Keratinocyte (primary cell): ENCODE data around the gene SLC39A5. TPM values are rescaled to one million over a fixed set of nuclear protein-coding genes. Genes with fewer than 3 reads are reported as not detected.

Experiments
- DNase-seq: peaks from one replicate; pipeline ENCODE4 v3.0.0-alpha.2; 2011; ENCODE audit warnings: low read depth, missing footprints, low spot score
- FAIRE-seq: peaks from 2 replicates; lab custom pipeline; 2011; peaks lifted over from hg19 to GRCh38; lab: Jason Lieb, UNC
- H2AFZ ChIP-seq: 2 replicates; pipeline ENCODE4 v1.6.0; 2012; ENCODE audit warnings: low read length, control low read depth, inconsistent platforms; ENCODE audit not compliant: control insufficient read depth
- H3K27ac ChIP-seq: 2 replicates; pipeline ENCODE4 v1.5.1; 2011; ENCODE audit warnings: low read length; ENCODE audit not compliant: control insufficient read depth, insufficient read depth
- H3K27me3 ChIP-seq: 3 replicates; pipeline ENCODE4 v1.6.0; 2011; ENCODE audit warnings: low read length; ENCODE audit not compliant: control insufficient read depth, insufficient read depth; ENCODE audit errors: extremely low read depth
- H3K36me3 ChIP-seq, 2 experiments: 2 replicates in 1 of 2; 3 replicates in 1 of 2; pipeline ENCODE4 v1.5.1; 2011; ENCODE audit warnings: low read length in 2 of 2, mild to moderate bottlenecking in 1 of 2; ENCODE audit not compliant: control insufficient read depth in 2 of 2, insufficient read depth in 2 of 2; ENCODE audit errors: extremely low read depth in 1 of 2
- H3K4me1 ChIP-seq: 3 replicates; pipeline ENCODE4 v1.5.1; 2011; ENCODE audit warnings: low read length; ENCODE audit not compliant: control insufficient read depth, insufficient read depth; ENCODE audit errors: extremely low read depth
- H3K4me2 ChIP-seq: 3 replicates; pipeline ENCODE4 v1.6.0; 2011; ENCODE audit warnings: low read depth, low read length; ENCODE audit not compliant: control insufficient read depth, insufficient read depth; ENCODE audit errors: extremely low read depth
- H3K4me3 ChIP-seq, 3 experiments: fragments of 200-600 bp in 1 of 3; sonication (generic) in 1 of 3; 2 replicates in 2 of 3; 3 replicates in 1 of 3; pipeline ENCODE4 v1.5.1; 2011 to 2016; ENCODE audit warnings: low read length in 3 of 3, mild to moderate bottlenecking in 3 of 3, control low read depth in 2 of 3, inconsistent platforms in 1 of 3, low read depth in 1 of 3, mixed read lengths in 1 of 3, mixed run types in 1 of 3, moderate library complexity in 1 of 3; ENCODE audit not compliant: control insufficient read depth in 2 of 3, insufficient read depth in 2 of 3; ENCODE audit errors: extremely low read depth in 1 of 3
- H3K79me2 ChIP-seq: 2 replicates; pipeline ENCODE4 v1.6.0; 2012; ENCODE audit warnings: low read length; ENCODE audit not compliant: control insufficient read depth, insufficient read depth
- H3K9ac ChIP-seq: 3 replicates; pipeline ENCODE4 v1.6.0; 2011; ENCODE audit warnings: low read length; ENCODE audit not compliant: control insufficient read depth, insufficient read depth; ENCODE audit errors: extremely low read depth
- H3K9me1 ChIP-seq: 3 replicates; pipeline ENCODE4 v1.6.0; 2011; ENCODE audit warnings: low read length; ENCODE audit not compliant: control insufficient read depth, insufficient read depth; ENCODE audit errors: extremely low read depth
- H3K9me3 ChIP-seq: 2 replicates; pipeline ENCODE4 v1.5.1; 2012; ENCODE audit warnings: low read depth, low read length; ENCODE audit not compliant: control insufficient read depth
- H4K20me1 ChIP-seq: 3 replicates; pipeline ENCODE4 v1.6.0; 2011; ENCODE audit warnings: low read length; ENCODE audit not compliant: control insufficient read depth, insufficient read depth; ENCODE audit errors: extremely low read depth
- CTCF ChIP-seq, 3 experiments: IDR thresholded peaks in 1 of 3; conservative IDR thresholded peaks in 1 of 3; optimal IDR thresholded peaks in 1 of 3; 2 replicates in 2 of 3; 3 replicates in 1 of 3; pipeline versions ENCODE3 to v1.5.1; 2011; ENCODE audit warnings: low read length in 3 of 3, mild to moderate bottlenecking in 3 of 3, moderate library complexity in 2 of 3, control low read depth in 1 of 3, inconsistent platforms in 1 of 3; ENCODE audit not compliant: insufficient read depth in 2 of 3; ENCODE audit errors: extremely low read depth in 1 of 3
- EZH2 ChIP-seq: IDR thresholded peaks from one replicate; pipeline ENCODE4 v1.6.1; 2012; ENCODE audit warnings: inconsistent platforms, mild to moderate bottlenecking, low read length, moderate library complexity
- dilution Hi-C: fragments of 300-500 bp; cut with MboI; formaldehyde crosslinking; loops from one replicate; pipeline ENCODE4 v1.7.0; 2020; ENCODE audit warnings: low sequenced_read_pairs; ENCODE audit not compliant: extremely low pct_ligation_motif_present
- polyA plus RNA-seq, 5 experiments: library from polyadenylated mRNA; depleted of rRNA in 3 of 5; stranded (reverse) in 3 of 5; stranded (forward) in 1 of 5; unstranded in 1 of 5; fragments of >200 nt; gene quantifications; 1 replicate in 1 of 5; 2 replicates in 3 of 5; 3 replicates in 1 of 5; pipeline versions ENCODE4 v1.2.1 to v1.2.3, GENCODE V29; 2011 to 2012; ENCODE audit warnings: missing spikeins in 2 of 5, low read depth in 1 of 5, low replicate concordance in 1 of 5

SLC39A5 gene
- polyA plus RNA-seq, 1 donor (not counting 4 experiments of a cell fraction or from before 2014, with no cell fraction given) = not detected

DNA sequence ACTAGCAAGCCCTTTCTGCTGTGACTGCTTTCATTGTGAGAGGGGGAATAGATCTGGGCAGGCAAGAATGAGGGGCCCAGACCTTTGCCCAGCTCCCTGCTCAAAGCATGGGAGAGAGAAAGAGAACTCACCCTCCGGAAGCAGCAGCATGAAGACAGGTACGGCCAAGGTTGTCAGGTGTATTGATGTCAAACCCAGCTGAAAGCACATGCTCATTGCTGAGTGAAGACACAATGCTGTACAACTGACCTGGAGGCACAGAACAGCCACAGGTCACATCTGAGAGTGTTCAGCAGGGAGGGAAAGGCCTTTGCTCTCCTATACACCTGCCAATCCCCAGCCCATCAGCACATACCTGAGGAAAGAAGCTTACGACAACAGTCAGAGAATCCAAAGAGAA is 22.8 kb downstream of the SLC39A5 start:
- FAIRE-seq = no peak
- H4K20me1 ChIP-seq = no peaks in the 10 kb centered on the region
- H3K9me3 ChIP-seq = no peaks in the 10 kb centered on the region
- no peak for DNase-seq
- H3K79me2 ChIP-seq = peaks cover 53% of the 10 kb centered on the region
- H3K4me1 ChIP-seq = peaks cover 14% of the 10 kb centered on the region
- H2AFZ ChIP-seq = no peak overlapping the region
- H3K27ac ChIP-seq = no peak overlapping the region
- TF ChIP-seq CTCF (optimal IDR thresholded peaks at IDR 0.05 in 1 of 3, IDR thresholded peaks at IDR 0.05 in 1 of 3, conservative IDR thresholded peaks at IDR 0.05 in 1 of 3; ENCODE audit: extremely low read depth in 1 of 3, insufficient read depth in 2 of 3, low read length in 3 of 3) (no peak), EZH2 (no peak)
- peaks cover 56 to 60% of the 10 kb centered on the region in 2 experiments for H3K36me3 ChIP-seq
- no peaks in the 10 kb centered on the region for H3K27me3 ChIP-seq
- no peak overlapping the region for H3K4me3 ChIP-seq
- peaks cover 3% of the 10 kb centered on the region for H3K9me1 ChIP-seq
- no peak overlapping the region for H3K4me2 ChIP-seq
- no peak overlapping the region for H3K9ac ChIP-seq
- dilution Hi-C loops = no loop called here

- H2AFZ ChIP-seq = no peak overlapping the region
- no peak overlapping the region for H3K27ac ChIP-seq
- H3K4me1 ChIP-seq = peaks cover 14% of the 10 kb centered on the region
- no peak overlapping the region for H3K4me2 ChIP-seq
- no peaks in the 10 kb centered on the region for H4K20me1 ChIP-seq
- FAIRE-seq = no peak
- H3K27me3 ChIP-seq = no peaks in the 10 kb centered on the region
- peaks cover 3% of the 10 kb centered on the region for H3K9me1 ChIP-seq
- no peaks in the 10 kb centered on the region for H3K9me3 ChIP-seq
- dilution Hi-C loops = no loop called here
- no peak overlapping the region for H3K4me3 ChIP-seq
- H3K36me3 ChIP-seq = peaks cover 52 to 56% of the 10 kb centered on the region in 2 experiments
- peaks cover 56% of the 10 kb centered on the region for H3K79me2 ChIP-seq
- no peak overlapping the region for H3K9ac ChIP-seq
- DNase-seq = no peak
- no peak for TF ChIP-seq EZH2
- TF ChIP-seq CTCF (optimal IDR thresholded peaks at IDR 0.05 in 1 of 3, IDR thresholded peaks at IDR 0.05 in 1 of 3, conservative IDR thresholded peaks at IDR 0.05 in 1 of 3; ENCODE audit: extremely low read depth in 1 of 3, insufficient read depth in 2 of 3, low read length in 3 of 3) = no peak
Measured at GRCh38 chr12:56253091-56253490, 23.2 kb downstream of the SLC39A5 start.
